Measurements from ENCODE around the gene SCN4B. TPM values are rescaled to one million over a fixed set of nuclear protein-coding genes. Genes with fewer than 3 reads are reported as not detected.
A peak's percentile ranks its signal among the peaks of the same experiment; 100 is the strongest.

Gene SCN4B
- total RNA-seq, 1 donor from 2014 or later = 3.6 TPM

DNA sequence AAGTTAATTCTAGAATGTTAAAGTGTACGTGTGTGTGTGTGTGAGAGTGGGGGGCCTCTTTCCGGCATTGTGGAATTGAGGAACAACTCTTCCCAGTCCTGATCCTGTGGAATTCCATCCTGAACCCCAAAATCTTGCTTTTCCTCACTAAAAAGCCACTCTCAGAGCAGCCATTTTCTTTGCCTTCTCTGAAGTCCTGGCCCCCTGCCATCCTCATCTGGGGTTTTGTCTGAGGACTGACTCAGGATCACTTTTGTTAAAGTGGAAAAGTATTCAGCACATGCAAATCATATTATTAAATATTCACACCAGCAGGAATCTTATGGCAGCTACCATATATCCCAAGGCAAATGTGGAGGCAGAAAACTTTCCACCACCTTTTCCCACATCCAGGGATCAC, 3.8 kb downstream of the SCN4B start:
- DNase-seq (ENCODE audit: low spot score) = no peak
- no peak overlapping the region for H3K4me2 ChIP-seq
- H3K9ac ChIP-seq = no peak overlapping the region
- no peaks in the 10 kb centered on the region for H3K36me3 ChIP-seq
- Mint-ChIP-seq H3K4me3 (no peak overlapping the region), H3K4me1 (peaks cover 10% of the 10 kb centered on the region), H3K9me3 (peaks cover under 1% of the 10 kb centered on the region), H3K36me3 (no peaks in the 10 kb centered on the region), H3K27ac (no peak overlapping the region), H3K27me3 (ENCODE audit: insufficient read depth, low read depth) (peaks cover 68% of the 10 kb centered on the region)
- H3K4me3 ChIP-seq = no peak overlapping the region
- no peaks in the 10 kb centered on the region for H4K20me1 ChIP-seq (ENCODE audit: low read depth)
- H3F3A ChIP-seq (ENCODE audit: low read depth) = peaks cover 7% of the 10 kb centered on the region
- no peak overlapping the region for H2AFZ ChIP-seq (replicated peaks)
- no peaks in the 10 kb centered on the region for H3K79me2 ChIP-seq (ENCODE audit: low read depth)
- TF ChIP-seq EZH2 (IDR thresholded peaks at IDR 0.05) (no peak), EZH2phosphoT487 (IDR thresholded peaks at IDR 0.05) (no peak)
- TF ChIP-seq, protein P1, sequence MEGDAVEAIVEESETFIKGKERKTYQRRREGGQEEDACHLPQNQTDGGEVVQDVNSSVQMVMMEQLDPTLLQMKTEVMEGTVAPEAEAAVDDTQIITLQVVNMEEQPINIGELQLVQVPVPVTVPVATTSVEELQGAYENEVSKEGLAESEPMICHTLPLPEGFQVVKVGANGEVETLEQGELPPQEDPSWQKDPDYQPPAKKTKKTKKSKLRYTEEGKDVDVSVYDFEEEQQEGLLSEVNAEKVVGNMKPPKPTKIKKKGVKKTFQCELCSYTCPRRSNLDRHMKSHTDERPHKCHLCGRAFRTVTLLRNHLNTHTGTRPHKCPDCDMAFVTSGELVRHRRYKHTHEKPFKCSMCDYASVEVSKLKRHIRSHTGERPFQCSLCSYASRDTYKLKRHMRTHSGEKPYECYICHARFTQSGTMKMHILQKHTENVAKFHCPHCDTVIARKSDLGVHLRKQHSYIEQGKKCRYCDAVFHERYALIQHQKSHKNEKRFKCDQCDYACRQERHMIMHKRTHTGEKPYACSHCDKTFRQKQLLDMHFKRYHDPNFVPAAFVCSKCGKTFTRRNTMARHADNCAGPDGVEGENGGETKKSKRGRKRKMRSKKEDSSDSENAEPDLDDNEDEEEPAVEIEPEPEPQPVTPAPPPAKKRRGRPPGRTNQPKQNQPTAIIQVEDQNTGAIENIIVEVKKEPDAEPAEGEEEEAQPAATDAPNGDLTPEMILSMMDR (IDR thresholded peaks at IDR 0.05) = no peak
- peaks cover 97% of the 10 kb centered on the region for H3K27me3 ChIP-seq
- H3K27ac ChIP-seq = no peak overlapping the region
- H3K9me3 ChIP-seq (ENCODE audit: low read depth) = no peaks in the 10 kb centered on the region
- peaks cover 7% of the 10 kb centered on the region for H3K4me1 ChIP-seq

DNA sequence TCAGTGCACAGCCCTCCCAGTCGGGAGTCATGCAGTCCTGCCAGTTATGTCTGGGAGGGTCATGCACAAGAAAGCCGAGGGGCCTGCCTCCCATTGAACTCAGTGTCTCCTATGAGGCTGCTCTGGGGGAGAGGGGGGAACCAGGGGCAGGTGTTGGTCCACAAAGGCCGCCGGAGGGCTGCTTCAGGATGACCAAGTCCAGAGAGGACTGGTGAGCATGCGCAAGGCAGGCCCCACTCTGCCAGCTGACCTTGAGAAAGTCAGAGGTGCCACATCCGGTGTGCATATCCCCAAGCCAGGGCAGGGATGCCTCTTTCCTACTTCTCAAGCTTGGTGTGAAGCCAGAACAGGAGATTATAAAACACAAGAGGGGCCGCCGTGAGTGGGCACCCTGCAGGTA, 4.4 kb downstream of the SCN4B start:
- H3K4me3 ChIP-seq = no peak overlapping the region

DNA sequence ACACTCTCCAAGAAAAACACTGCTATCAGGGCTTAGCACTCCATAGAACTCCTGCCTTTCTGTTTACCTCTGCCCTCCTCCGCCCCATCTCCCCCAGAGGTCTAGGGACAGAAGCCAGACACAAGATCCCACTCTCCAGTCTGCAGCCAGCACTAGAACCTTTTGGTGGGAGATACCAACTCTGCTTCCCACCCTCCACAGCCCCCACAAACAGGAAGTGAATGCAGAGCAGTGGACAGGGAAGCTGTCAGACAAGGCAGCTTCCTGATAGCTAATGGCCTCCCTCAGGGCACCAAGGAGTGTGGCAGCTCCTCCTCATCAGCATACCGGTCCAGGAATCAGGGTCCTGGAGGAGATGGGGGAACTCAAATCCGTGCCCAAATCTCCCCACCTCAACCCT, 5.1 kb downstream of the SCN4B start:
- Histone ChIP-seq H3K27ac (no peak overlapping the region), H3K9ac (no peak overlapping the region), H3F3A (ENCODE audit: low read depth) (peaks cover 7% of the 10 kb centered on the region), H4K20me1 (ENCODE audit: low read depth) (no peaks in the 10 kb centered on the region), H3K4me1 (no peaks in the 10 kb centered on the region), H3K4me2 (no peak overlapping the region), H3K79me2 (ENCODE audit: low read depth) (no peaks in the 10 kb centered on the region), H3K4me3 (no peak overlapping the region), H3K9me3 (ENCODE audit: low read depth) (no peaks in the 10 kb centered on the region), H2AFZ (replicated peaks) (no peak overlapping the region), H3K27me3 (peaks cover 97% of the 10 kb centered on the region), H3K36me3 (no peaks in the 10 kb centered on the region)
- H3K36me3 Mint-ChIP-seq = no peaks in the 10 kb centered on the region
- peaks cover 7% of the 10 kb centered on the region for H3K4me1 Mint-ChIP-seq
- no peak overlapping the region for H3K27ac Mint-ChIP-seq
- H3K9me3 Mint-ChIP-seq = no peaks in the 10 kb centered on the region
- peaks cover 65% of the 10 kb centered on the region for H3K27me3 Mint-ChIP-seq (ENCODE audit: insufficient read depth, low read depth)
- no peak for DNase-seq (ENCODE audit: low spot score)
- peak overlapping the region; percentile 43 for H3K4me3 Mint-ChIP-seq
- TF ChIP-seq EZH2 (IDR thresholded peaks at IDR 0.05) (no peak), EZH2phosphoT487 (IDR thresholded peaks at IDR 0.05) (no peak)
- TF ChIP-seq, protein P1 (IDR thresholded peaks at IDR 0.05) = no peak

More for the DNA sequence above, 4.4 kb downstream of the SCN4B start:
- Mint-ChIP-seq H3K27ac (no peak overlapping the region), H3K9me3 (no peaks in the 10 kb centered on the region), H3K4me3 (no peak overlapping the region), H3K4me1 (peaks cover 7% of the 10 kb centered on the region), H3K36me3 (no peaks in the 10 kb centered on the region), H3K27me3 (ENCODE audit: insufficient read depth, low read depth) (peaks cover 64% of the 10 kb centered on the region)
- Histone ChIP-seq H3K9ac (no peak overlapping the region), H3K79me2 (ENCODE audit: low read depth) (no peaks in the 10 kb centered on the region), H3K4me1 (peaks cover under 1% of the 10 kb centered on the region), H3K9me3 (ENCODE audit: low read depth) (no peaks in the 10 kb centered on the region), H4K20me1 (ENCODE audit: low read depth) (no peaks in the 10 kb centered on the region), H3F3A (ENCODE audit: low read depth) (peaks cover 7% of the 10 kb centered on the region), H3K27me3 (peaks cover 97% of the 10 kb centered on the region), H3K27ac (no peak overlapping the region), H3K4me2 (no peak overlapping the region), H2AFZ (replicated peaks) (no peak overlapping the region), H3K36me3 (no peaks in the 10 kb centered on the region)
- no peak for DNase-seq (ENCODE audit: low spot score)
- no peak for TF ChIP-seq EZH2 (IDR thresholded peaks at IDR 0.05)
- TF ChIP-seq EZH2phosphoT487 (IDR thresholded peaks at IDR 0.05) = no peak
- TF ChIP-seq, protein P1 (IDR thresholded peaks at IDR 0.05) = no peak

Measured in neural progenitor cell (in vitro differentiated cells).